Rectal smooth muscle tissue (tissue), 1 donor: Measurements from ENCODE around the gene ACTR8.

Experiments used
- H3K27ac ChIP-seq: one replicate; pipeline ENCODE4 v1.7.0; 2013; ENCODE audit warnings: low read depth, low read length, inconsistent platforms
- H3K27me3 ChIP-seq: one replicate; pipeline ENCODE4 v1.7.0; 2013; ENCODE audit warnings: low read length; ENCODE audit not compliant: control insufficient read depth, insufficient read depth
- H3K36me3 ChIP-seq: one replicate; pipeline ENCODE4 v1.7.0; 2013; ENCODE audit warnings: low read length; ENCODE audit not compliant: control insufficient read depth, insufficient read depth
- H3K4me1 ChIP-seq: one replicate; pipeline ENCODE4 v1.7.0; 2013; ENCODE audit warnings: low read length; ENCODE audit not compliant: control insufficient read depth, insufficient read depth
- H3K4me3 ChIP-seq: one replicate; pipeline ENCODE4 v1.7.0; 2013; ENCODE audit warnings: low read length
- H3K9ac ChIP-seq: one replicate; pipeline ENCODE4 v1.7.0; 2013; ENCODE audit warnings: low read length

Gene ACTR8

GRCh38 chr3:53858096-53858741 lies 23.7 kb downstream of the ACTR8 start:
- H3K36me3 ChIP-seq = peaks cover 4% of the 10 kb centered on the region
- no peaks in the 10 kb centered on the region for H3K4me1 ChIP-seq
- no peak overlapping the region for H3K27ac ChIP-seq
- no peak overlapping the region for H3K4me3 ChIP-seq
- H3K9ac ChIP-seq = no peak overlapping the region
- no peaks in the 10 kb centered on the region for H3K27me3 ChIP-seq

- Histone ChIP-seq H3K27ac (no peak overlapping the region), H3K9ac (no peak overlapping the region), H3K27me3 (no peaks in the 10 kb centered on the region), H3K4me3 (no peak overlapping the region), H3K36me3 (peaks cover 4% of the 10 kb centered on the region), H3K4me1 (no peaks in the 10 kb centered on the region)
These were observed 25.0 kb downstream of the ACTR8 start for GRCh38 chr3:53856964-53857363.

- Histone ChIP-seq H3K4me1 (no peaks in the 10 kb centered on the region), H3K36me3 (no peaks in the 10 kb centered on the region), H3K27me3 (no peaks in the 10 kb centered on the region), H3K4me3 (no peak overlapping the region), H3K27ac (no peak overlapping the region), H3K9ac (no peak overlapping the region)
These were observed 31.1 kb downstream of the ACTR8 start for GRCh38 chr3:53850895-53851294.

GRCh38 chr3:53849916-53850315 lies 32.0 kb downstream of the ACTR8 start:
- H3K36me3 ChIP-seq = no peaks in the 10 kb centered on the region
- H3K27ac ChIP-seq = no peak overlapping the region
- H3K27me3 ChIP-seq = no peaks in the 10 kb centered on the region
- H3K4me3 ChIP-seq = no peak overlapping the region
- no peak overlapping the region for H3K9ac ChIP-seq
- H3K4me1 ChIP-seq = no peaks in the 10 kb centered on the region

- Histone ChIP-seq H3K4me1 (no peaks in the 10 kb centered on the region), H3K9ac (no peak overlapping the region), H3K36me3 (no peaks in the 10 kb centered on the region), H3K27me3 (no peaks in the 10 kb centered on the region), H3K4me3 (peak overlapping the region; percentile 65), H3K27ac (no peak overlapping the region)
These were observed 35.1 kb downstream of the ACTR8 start for GRCh38 chr3:53846851-53847155.

- Histone ChIP-seq H3K4me1 (no peaks in the 10 kb centered on the region), H3K27ac (no peak within 1 kb of the TSS), H3K4me3 (peak within 1 kb of the TSS; percentile 65), H3K36me3 (no peaks in the 10 kb centered on the region), H3K27me3 (no peaks in the 10 kb centered on the region), H3K9ac (peak within 1 kb of the TSS; percentile 10)
These were observed 35.7 kb downstream of the ACTR8 start, which contains the start of the genes CHDH and IL17RB for GRCh38 chr3:53846134-53846850. Gene CHDH (minus strand): TSS chr3:53846419. CDS start chr3:53824008, 22,411 bp downstream. Gene IL17RB (plus strand): TSS chr3:53846568. CDS start chr3:53846589, 21 bp downstream.

- Histone ChIP-seq H3K9ac (peak overlapping the region; percentile 10), H3K4me3 (peak overlapping the region; percentile 65), H3K36me3 (no peaks in the 10 kb centered on the region), H3K27me3 (no peaks in the 10 kb centered on the region), H3K4me1 (no peaks in the 10 kb centered on the region), H3K27ac (no peak overlapping the region)
These were observed 36.1 kb downstream of the ACTR8 start for GRCh38 chr3:53845881-53846133.

- no peaks in the 10 kb centered on the region for H3K27me3 ChIP-seq
- H3K36me3 ChIP-seq = no peaks in the 10 kb centered on the region
- H3K27ac ChIP-seq = no peak overlapping the region
- H3K4me1 ChIP-seq = no peaks in the 10 kb centered on the region
- H3K4me3 ChIP-seq = peak overlapping the region; percentile 65
- H3K9ac ChIP-seq = peak overlapping the region; percentile 10
These were observed 36.7 kb downstream of the ACTR8 start for GRCh38 chr3:53845103-53845880.

- H3K27me3 ChIP-seq = no peaks in the 10 kb centered on the region
- no peaks in the 10 kb centered on the region for H3K4me1 ChIP-seq
- no peaks in the 10 kb centered on the region for H3K36me3 ChIP-seq
- no peak overlapping the region for H3K4me3 ChIP-seq
- no peak overlapping the region for H3K27ac ChIP-seq
- H3K9ac ChIP-seq = no peak overlapping the region
These were observed 37.5 kb downstream of the ACTR8 start for GRCh38 chr3:53844262-53845102.

- H3K4me3 ChIP-seq = no peak overlapping the region
- no peak overlapping the region for H3K9ac ChIP-seq
- H3K27ac ChIP-seq = no peak overlapping the region
These were observed 38.5 kb downstream of the ACTR8 start for GRCh38 chr3:53843195-53844177.

GRCh38 chr3:53842436-53843194 lies 39.3 kb downstream of the ACTR8 start:
- Histone ChIP-seq H3K4me1 (no peaks in the 10 kb centered on the region), H3K27me3 (no peaks in the 10 kb centered on the region)

More at GRCh38 chr3:53843195-53844177, 38.5 kb downstream of the ACTR8 start:
- H3K27me3 ChIP-seq = no peaks in the 10 kb centered on the region
- H3K4me1 ChIP-seq = no peaks in the 10 kb centered on the region
- H3K36me3 ChIP-seq = no peaks in the 10 kb centered on the region

More at GRCh38 chr3:53842436-53843194, 39.3 kb downstream of the ACTR8 start:
- Histone ChIP-seq H3K27ac (no peak overlapping the region), H3K36me3 (no peaks in the 10 kb centered on the region), H3K9ac (no peak overlapping the region), H3K4me3 (no peak overlapping the region)
